HepG2 (cell line): ENCODE data around the gene TACC2. TPM values are rescaled to one million over a fixed set of nuclear protein-coding genes. Genes with fewer than 3 reads are reported as not detected.
A peak's percentile ranks its signal among the peaks of the same experiment; 100 is the strongest.

Experiments
- CTCF ChIP-seq: sonication (generic); formaldehyde crosslinking; IDR thresholded peaks from 2 replicates; pipeline ENCODE4 v1.5.0; 2020; ENCODE audit warnings: mild to moderate bottlenecking, missing genetic modification reagents, moderate library complexity
- FOXP1 ChIP-seq, 2 experiments: fragments of 450-650 bp in 1 of 2; IDR thresholded peaks; 2 replicates each; pipeline ENCODE4 v1.6.1; 2017 to 2018; ENCODE audit warnings: antibody characterized with exemption in 1 of 2
- MEIS2 ChIP-seq: sonication (generic); formaldehyde crosslinking; IDR thresholded peaks from 2 replicates; pipeline ENCODE4 v1.9.0; 2021; ENCODE audit warnings: mild to moderate bottlenecking, missing genetic modification reagents
- ZNF142 ChIP-seq: sonication (generic); formaldehyde crosslinking; IDR thresholded peaks from 2 replicates; pipeline ENCODE4 v1.4.0; 2020; ENCODE audit warnings: missing genetic modification reagents
- ZNF577 ChIP-seq: sonication (generic); formaldehyde crosslinking; IDR thresholded peaks from 2 replicates; pipeline ENCODE4 v1.4.0; 2020; ENCODE audit warnings: mild to moderate bottlenecking, low read depth, missing genetic modification reagents, borderline replicate concordance
- polyA plus RNA-seq, 8 experiments: library from polyadenylated mRNA; depleted of rRNA in 3 of 8; stranded (reverse) in 7 of 8; unstranded in 1 of 8; fragments of >200 nt; fragmentation: Illumina TruSeq in 4 of 8; extraction: Trizol in 4 of 8; gene quantifications; 2 replicates each; pipeline versions ENCODE4 v1.2.1 to v1.2.3, GENCODE V29; 2011 to 2016; ENCODE audit warnings: low read depth in 4 of 8, missing spikeins in 1 of 8, mixed read lengths in 1 of 8; ENCODE audit not compliant: insufficient read depth in 1 of 8
- total RNA-seq, 5 experiments: library from RNA; depleted of rRNA; stranded (reverse); fragments of >200 nt; fragmentation: Illumina TruSeq; extraction: Trizol; gene quantifications; 2 replicates each; pipeline ENCODE4 v1.2.3, GENCODE V29; 2016; ENCODE audit warnings: low read depth in 1 of 5

TACC2 gene
- total and polyA plus RNA-seq, 2 of the 13 experiments (the other 11 are each of a cell fraction or from before 2014, with no cell fraction given): 11.8 to 16.0 TPM

GRCh38 chr10:122204691-122205489, 215.9 kb downstream of the TACC2 start (continued):
- TF ChIP-seq ZNF142 (no peak), ZNF577 (CRISPR knock-in tag) (no peak), CTCF (CRISPR knock-in tag) (peak; percentile 17; the same call in 1 of the 2 replicates), FOXP1 (IDR thresholded peaks at IDR 0.05) (no peak), FOXP1 (CRISPR knock-in tag; IDR thresholded peaks at IDR 0.05) (no peak), MEIS2 (CRISPR knock-in tag) (no peak)
